Endothelial cell of umbilical vein (primary cell): ENCODE data around the gene ADCY2. TPM values are rescaled to one million over a fixed set of nuclear protein-coding genes. Genes with fewer than 3 reads are reported as not detected.

Source experiments
- BruUV-seq: library from RNA; stranded (reverse); fragments of 400-500 nt; replicated peaks from 2 replicates; lab custom pipeline; 2021; lab: Mats Ljungman, UMichigan
- CTCF ChIA-PET: fragments of 300-600, 350-600 bp; sonication (Branson Sonifier 250); formaldehyde crosslinking; loops from one replicate; lab custom pipeline; 2021; ENCODE audit warnings: antibody characterized with exemption, inconsistent platforms; lab: Charles Lee
- POLR2A ChIA-PET: fragments of 300-600, 350-600 bp; sonication (Branson Sonifier 250); formaldehyde crosslinking; loops from one replicate; lab custom pipeline; 2021; ENCODE audit warnings: antibody characterized with exemption, inconsistent platforms; lab: Charles Lee
- DNase-seq: peaks from one replicate; pipeline ENCODE4 v3.0.0-alpha.2; 2011; ENCODE audit warnings: low read depth, low spot score
- FAIRE-seq: peaks from 2 replicates; lab custom pipeline; 2011; peaks lifted over from hg19 to GRCh38; lab: Jason Lieb, UNC
- H2AFZ ChIP-seq: 2 replicates; pipeline ENCODE4 v1.6.0; 2012; ENCODE audit warnings: low read depth, low read length, control low read depth, inconsistent platforms
- H3K27ac ChIP-seq: 2 replicates; pipeline ENCODE4 v1.5.1; 2011; ENCODE audit warnings: low read depth, mild to moderate bottlenecking, control low read depth, low read length, moderate library complexity; ENCODE audit not compliant: insufficient read depth
- H3K27me3 ChIP-seq, 2 experiments: 2 replicates each; pipeline versions ENCODE4 v1.6.0 to v1.6.1; 2011; ENCODE audit warnings: low read length in 2 of 2, mixed read lengths in 1 of 2; ENCODE audit not compliant: control insufficient read depth in 2 of 2, insufficient read depth in 2 of 2
- H3K36me3 ChIP-seq, 2 experiments: 2 replicates in 1 of 2; 3 replicates in 1 of 2; pipeline ENCODE4 v1.5.1; 2011; ENCODE audit warnings: low read length in 2 of 2, mild to moderate bottlenecking in 1 of 2, moderate library complexity in 1 of 2; ENCODE audit not compliant: control insufficient read depth in 2 of 2, insufficient read depth in 2 of 2; ENCODE audit errors: extremely low read depth in 1 of 2
- H3K4me1 ChIP-seq: 3 replicates; pipeline ENCODE4 v1.5.1; 2011; ENCODE audit warnings: mild to moderate bottlenecking, low read length; ENCODE audit not compliant: control insufficient read depth, insufficient read depth; ENCODE audit errors: extremely low read depth
- H3K4me2 ChIP-seq: 2 replicates; pipeline ENCODE4 v1.6.1; 2011; ENCODE audit warnings: low read length, control low read depth, mixed read lengths; ENCODE audit not compliant: insufficient read depth
- H3K4me3 ChIP-seq, 3 experiments: fragments of 200-600 bp in 1 of 3; sonication (generic), shearing (Covaris generic) in 1 of 3; replicated peaks in 1 of 3; 2 replicates each; pipeline ENCODE4 v1.5.1; 2011 to 2016; ENCODE audit warnings: control low read depth in 3 of 3, low read length in 3 of 3, mild to moderate bottlenecking in 2 of 3, inconsistent platforms in 1 of 3, low read depth in 1 of 3, moderate library complexity in 1 of 3; ENCODE audit not compliant: insufficient read depth in 1 of 3
- H3K79me2 ChIP-seq: 2 replicates; pipeline ENCODE4 v1.6.0; 2012; ENCODE audit warnings: low read length, inconsistent platforms; ENCODE audit not compliant: control insufficient read depth, insufficient read depth
- H3K9ac ChIP-seq: replicated peaks from 2 replicates; pipeline ENCODE3; 2011; ENCODE audit warnings: low read length, control low read depth; ENCODE audit not compliant: insufficient read depth; ENCODE audit errors: extremely low read depth
- H3K9me1 ChIP-seq: replicated peaks from 3 replicates; pipeline ENCODE4 v1.6.0; 2011; ENCODE audit warnings: mild to moderate bottlenecking, low read length; ENCODE audit not compliant: control insufficient read depth, insufficient read depth; ENCODE audit errors: extremely low read depth
- H3K9me3 ChIP-seq: replicated peaks from 2 replicates; pipeline ENCODE4 v1.5.1; 2012; ENCODE audit warnings: low read length, inconsistent platforms; ENCODE audit not compliant: control insufficient read depth, insufficient read depth
- H4K20me1 ChIP-seq: replicated peaks from 2 replicates; pipeline ENCODE3; 2011; ENCODE audit warnings: mild to moderate bottlenecking, low read length; ENCODE audit not compliant: control insufficient read depth, insufficient read depth; ENCODE audit errors: extremely low read depth
- EZH2 ChIP-seq: IDR thresholded peaks from 2 replicates; pipeline ENCODE4 v1.6.1; 2012; ENCODE audit warnings: borderline replicate concordance, low read depth, mild to moderate bottlenecking, moderate library complexity, low read length, inconsistent platforms; ENCODE audit not compliant: severe bottlenecking
- FOS ChIP-seq: IDR thresholded peaks from 2 replicates; pipeline ENCODE4 v1.6.1; 2011; ENCODE audit warnings: mild to moderate bottlenecking, low read length, moderate library complexity, borderline replicate concordance; ENCODE audit not compliant: insufficient read depth
- GATA2 ChIP-seq: IDR thresholded peaks from 2 replicates; pipeline ENCODE4 v1.7.0; 2011; ENCODE audit warnings: low read depth, mild to moderate bottlenecking, moderate library complexity, mixed read lengths, low read length; ENCODE audit not compliant: insufficient read length, insufficient read depth
- JUN ChIP-seq: IDR thresholded peaks from 2 replicates; pipeline ENCODE4 v1.6.1; 2011; ENCODE audit warnings: borderline replicate concordance, low read depth; ENCODE audit not compliant: insufficient read length, insufficient read depth
- MAX ChIP-seq: IDR thresholded peaks from 2 replicates; pipeline ENCODE4 v1.6.1; 2011; ENCODE audit not compliant: insufficient read depth, insufficient read length
- MYC ChIP-seq: IDR thresholded peaks from one replicate; pipeline ENCODE4 v1.6.1; 2011; ENCODE audit warnings: mild to moderate bottlenecking, low read depth, low read length
- POLR2A ChIP-seq: IDR thresholded peaks from 2 replicates; pipeline ENCODE4 v1.6.1; 2012; ENCODE audit warnings: low read depth, mild to moderate bottlenecking, control low read depth, low read length
- POLR2AphosphoS5 ChIP-seq: IDR thresholded peaks from 2 replicates; pipeline ENCODE4 v1.6.1; 2012; ENCODE audit warnings: low read depth, mild to moderate bottlenecking, control low read depth, low read length, moderate library complexity; ENCODE audit not compliant: insufficient read depth
- dilution Hi-C: fragments of 300-500 bp; cut with MboI; formaldehyde crosslinking; loops from one replicate; pipeline ENCODE4 v1.15.0; 2019; ENCODE audit warnings: low sequenced_read_pairs; ENCODE audit not compliant: extremely low pct_ligation_motif_present
- intact Hi-C: fragments of 100-400 bp; cut with micrococcal nuclease; formaldehyde crosslinking; loops from one replicate; pipeline ENCODE4 v1.10.0; 2022
- polyA plus RNA-seq, 4 experiments: library from polyadenylated mRNA; depleted of rRNA in 3 of 4; stranded (reverse) in 3 of 4; unstranded in 1 of 4; fragments of >200 nt; gene quantifications; 2 replicates each; pipeline versions ENCODE4 v1.2.1 to v1.2.3, GENCODE V29; 2011 to 2012; ENCODE audit warnings: missing spikeins in 1 of 4
- total RNA-seq: library from RNA; stranded (reverse); gene quantifications from 2 replicates; pipeline ENCODE4 v1.2.3, GENCODE V29; 2021
- TF ChIP-seq, protein P1 (sequence below), 2 donors: IDR thresholded peaks; 1 replicate in 1 of 2; 2 replicates in 1 of 2; pipeline ENCODE4 v1.5.1; 2011; ENCODE audit warnings: low read length in 2 of 2, mild to moderate bottlenecking in 2 of 2, moderate library complexity in 2 of 2, control low read depth in 1 of 2, inconsistent platforms in 1 of 2, low read depth in 1 of 2; ENCODE audit not compliant: insufficient read depth in 1 of 2; ENCODE audit errors: extremely low read depth in 1 of 2

The ADCY2 gene
- total and polyA plus RNA-seq, 2 donors (not counting 3 experiments of a cell fraction or from before 2014, with no cell fraction given) = under 0.01 TPM; not detected in 1

DNA sequence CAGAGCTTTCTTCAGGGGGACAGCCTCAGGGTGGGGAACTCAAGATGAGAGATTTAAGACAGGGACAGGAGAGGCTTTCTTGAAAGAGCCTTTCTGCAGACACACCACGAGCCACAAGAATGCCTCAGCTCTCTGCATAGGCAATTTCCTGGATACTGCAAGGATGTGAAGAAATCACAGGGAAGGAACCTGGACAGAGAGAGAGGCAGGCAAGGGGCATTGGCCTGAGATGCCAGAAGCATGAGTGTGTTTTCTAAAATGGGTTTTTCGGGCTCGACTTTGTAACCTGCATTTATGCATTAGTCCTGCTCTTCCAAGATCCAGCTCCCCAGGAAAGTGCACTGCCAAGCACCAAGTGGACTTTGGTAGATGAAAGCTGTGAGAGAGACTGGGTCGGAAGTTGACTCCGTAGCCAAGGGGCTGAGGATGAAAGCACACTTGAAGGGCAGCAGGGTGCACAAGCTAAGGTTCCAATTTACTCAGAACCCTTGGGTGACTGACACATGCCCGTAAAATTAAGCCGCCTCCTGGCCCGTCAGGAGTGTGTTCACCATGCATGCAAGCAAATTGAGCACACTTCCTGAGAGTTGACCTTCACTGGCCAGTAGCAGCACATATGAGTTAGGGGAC is 364.1 kb downstream of the ADCY2 start:
- ChIA-PET POLR2A (no interaction called here), CTCF (interaction anchor here (1.5 kb wide), 1 partner anchor 15 kb away, joined by 4 read pairs; no protein-coding TSS in a partner anchor)
- intact Hi-C loops = loop anchor here (5.0 kb wide), 1 partner anchor 97 kb away; no protein-coding TSS in a partner anchor
- DNase-seq (no peak), FAIRE-seq (no peak)
- Histone ChIP-seq H3K9ac (no peak overlapping the region), H3K9me1 (no peaks in the 10 kb centered on the region), H3K79me2 (no peaks in the 10 kb centered on the region), H3K4me1 (no peaks in the 10 kb centered on the region), H4K20me1 (no peaks in the 10 kb centered on the region), H3K27ac (no peak overlapping the region), H3K9me3 (no peaks in the 10 kb centered on the region), H2AFZ (no peak overlapping the region), H3K4me3 (no peak overlapping the region), H3K36me3 (no peaks in the 10 kb centered on the region), H3K27me3 (no peaks in the 10 kb centered on the region), H3K4me2 (no peak overlapping the region)
- dilution Hi-C loops = no loop called here
- no peak for TF ChIP-seq POLR2A
- TF ChIP-seq JUN = no peak
- TF ChIP-seq FOS = no peak
- TF ChIP-seq, protein P1, sequence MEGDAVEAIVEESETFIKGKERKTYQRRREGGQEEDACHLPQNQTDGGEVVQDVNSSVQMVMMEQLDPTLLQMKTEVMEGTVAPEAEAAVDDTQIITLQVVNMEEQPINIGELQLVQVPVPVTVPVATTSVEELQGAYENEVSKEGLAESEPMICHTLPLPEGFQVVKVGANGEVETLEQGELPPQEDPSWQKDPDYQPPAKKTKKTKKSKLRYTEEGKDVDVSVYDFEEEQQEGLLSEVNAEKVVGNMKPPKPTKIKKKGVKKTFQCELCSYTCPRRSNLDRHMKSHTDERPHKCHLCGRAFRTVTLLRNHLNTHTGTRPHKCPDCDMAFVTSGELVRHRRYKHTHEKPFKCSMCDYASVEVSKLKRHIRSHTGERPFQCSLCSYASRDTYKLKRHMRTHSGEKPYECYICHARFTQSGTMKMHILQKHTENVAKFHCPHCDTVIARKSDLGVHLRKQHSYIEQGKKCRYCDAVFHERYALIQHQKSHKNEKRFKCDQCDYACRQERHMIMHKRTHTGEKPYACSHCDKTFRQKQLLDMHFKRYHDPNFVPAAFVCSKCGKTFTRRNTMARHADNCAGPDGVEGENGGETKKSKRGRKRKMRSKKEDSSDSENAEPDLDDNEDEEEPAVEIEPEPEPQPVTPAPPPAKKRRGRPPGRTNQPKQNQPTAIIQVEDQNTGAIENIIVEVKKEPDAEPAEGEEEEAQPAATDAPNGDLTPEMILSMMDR (IDR thresholded peaks at IDR 0.05; ENCODE audit: extremely low read depth in 1 of 2, insufficient read depth in 1 of 2, low read depth in 1 of 2, low read length in 2 of 2) = no peak
- no peak for TF ChIP-seq EZH2
- TF ChIP-seq POLR2AphosphoS5 = no peak
- no peak for TF ChIP-seq GATA2
- no peak for TF ChIP-seq MYC
- no peak for TF ChIP-seq MAX
- no TSS peak for BruUV-seq
